HepG2 (cell line): Measurements from ENCODE around the gene SSBP4. TPM values are rescaled to one million over a fixed set of nuclear protein-coding genes. Genes with fewer than 3 reads are reported as not detected.

Experiments
- ARNTL ChIP-seq: sonication (generic); formaldehyde crosslinking; IDR thresholded peaks from 2 replicates; pipeline ENCODE4 v1.4.0; 2020; ENCODE audit warnings: mild to moderate bottlenecking, missing genetic modification reagents
- ATAD3A ChIP-seq: sonication (generic); formaldehyde crosslinking; IDR thresholded peaks from 2 replicates; pipeline ENCODE4 v1.4.0; 2020; ENCODE audit warnings: missing genetic modification reagents
- CC2D1A ChIP-seq: sonication (generic); formaldehyde crosslinking; IDR thresholded peaks from 2 replicates; pipeline ENCODE4 v1.8.1; 2023; ENCODE audit warnings: mild to moderate bottlenecking, missing genetic modification reagents
- CCDC6 ChIP-seq: sonication (generic); formaldehyde crosslinking; IDR thresholded peaks from 2 replicates; pipeline ENCODE4 v1.8.1; 2022; ENCODE audit warnings: mild to moderate bottlenecking, missing genetic modification reagents, moderate library complexity
- ERF ChIP-seq: IDR thresholded peaks from 2 replicates; pipeline ENCODE4 v1.6.1; 2018; ENCODE audit warnings: missing biosample characterization, missing genetic modification reagents
- FOXC1 ChIP-seq: sonication (generic); formaldehyde crosslinking; IDR thresholded peaks from 2 replicates; pipeline ENCODE4 v1.8.0; 2022; ENCODE audit warnings: mild to moderate bottlenecking, missing genetic modification reagents, borderline replicate concordance
- GABPA ChIP-seq, 2 experiments: IDR thresholded peaks; 2 replicates each; pipeline ENCODE4 v1.6.1; 2011 to 2016; ENCODE audit warnings: low read depth in 2 of 2, low read length in 1 of 2, missing biosample characterization in 1 of 2, missing genetic modification characterization in 1 of 2
- GATA4 ChIP-seq: sonication (generic); IDR thresholded peaks from 2 replicates; pipeline ENCODE4 v1.6.1; 2016; ENCODE audit warnings: antibody characterized with exemption, low read depth, borderline replicate concordance
- GATAD1 ChIP-seq: IDR thresholded peaks from 2 replicates; pipeline ENCODE4 v1.6.1; 2016; ENCODE audit warnings: missing genetic modification reagents, missing compliant biosample characterization
- HES4 ChIP-seq: sonication (generic); formaldehyde crosslinking; IDR thresholded peaks from 2 replicates; pipeline ENCODE4 v1.9.0; 2021; ENCODE audit warnings: mild to moderate bottlenecking, missing genetic modification reagents, borderline replicate concordance
- KDM4B ChIP-seq: sonication (generic); formaldehyde crosslinking; IDR thresholded peaks from 2 replicates; pipeline ENCODE4 v1.4.0; 2020; ENCODE audit warnings: missing genetic modification reagents
- KLF15 ChIP-seq: sonication (generic); formaldehyde crosslinking; IDR thresholded peaks from 2 replicates; pipeline ENCODE4 v1.8.1; 2023; ENCODE audit warnings: borderline replicate concordance, mild to moderate bottlenecking, inconsistent platforms, missing genetic modification reagents, mixed read lengths
- NFIC ChIP-seq: IDR thresholded peaks from 2 replicates; pipeline ENCODE4 v1.6.1; 2012; ENCODE audit warnings: mild to moderate bottlenecking, low read length, inconsistent platforms
- ONECUT2 ChIP-seq: sonication (generic); formaldehyde crosslinking; IDR thresholded peaks from 2 replicates; pipeline ENCODE4 v1.4.0; 2020; ENCODE audit warnings: missing genetic modification reagents
- PHF5A ChIP-seq: IDR thresholded peaks from one replicate; pipeline ENCODE4 v1.6.1; 2018; ENCODE audit warnings: low read depth, missing genetic modification reagents; ENCODE audit not compliant: unreplicated experiment
- POLR2A ChIP-seq, 2 experiments: IDR thresholded peaks; 2 replicates each; pipeline ENCODE4 v1.6.1; 2011; ENCODE audit warnings: low read depth in 2 of 2, low read length in 2 of 2, mild to moderate bottlenecking in 1 of 2, moderate library complexity in 1 of 2; ENCODE audit not compliant: insufficient read depth in 1 of 2
- TGIF2 ChIP-seq: IDR thresholded peaks from 2 replicates; pipeline ENCODE4 v1.6.1; 2016; ENCODE audit warnings: control low read depth, missing compliant biosample characterization
- U2AF2 ChIP-seq: fragments of 200-400 bp; formaldehyde crosslinking; IDR thresholded peaks from 2 replicates; pipeline ENCODE4 v1.6.1; 2017; ENCODE audit warnings: low read depth, mild to moderate bottlenecking, low read length
- UBTF ChIP-seq: sonication (generic); formaldehyde crosslinking; IDR thresholded peaks from 2 replicates; pipeline ENCODE4 v1.4.0; 2020; ENCODE audit warnings: mild to moderate bottlenecking, missing genetic modification reagents
- ZBTB37 ChIP-seq: sonication (generic); formaldehyde crosslinking; IDR thresholded peaks from 2 replicates; pipeline ENCODE4 v1.4.0; 2020; ENCODE audit warnings: mild to moderate bottlenecking, missing genetic modification reagents
- ZBTB44 ChIP-seq: sonication (generic); formaldehyde crosslinking; IDR thresholded peaks from 2 replicates; pipeline ENCODE4 v1.4.0; 2020; ENCODE audit warnings: missing genetic modification reagents
- ZFP62 ChIP-seq: sonication (generic); formaldehyde crosslinking; IDR thresholded peaks from 2 replicates; pipeline ENCODE4 v1.4.0; 2020; ENCODE audit warnings: missing genetic modification reagents
- ZNF224 ChIP-seq: sonication (generic); formaldehyde crosslinking; IDR thresholded peaks from 2 replicates; pipeline ENCODE4 v1.5.0; 2020; ENCODE audit warnings: mild to moderate bottlenecking, missing genetic modification reagents
- ZNF331 ChIP-seq: sonication (generic); formaldehyde crosslinking; IDR thresholded peaks from 2 replicates; pipeline ENCODE4 v1.4.0; 2020; ENCODE audit warnings: missing genetic modification reagents
- ZNF431 ChIP-seq: sonication (generic); formaldehyde crosslinking; IDR thresholded peaks from 2 replicates; pipeline ENCODE4 v1.9.0; 2022; ENCODE audit warnings: missing genetic modification reagents, low read depth, mild to moderate bottlenecking, borderline replicate concordance
- ZNF557 ChIP-seq: sonication (generic); formaldehyde crosslinking; IDR thresholded peaks from 2 replicates; pipeline ENCODE4 v1.4.0; 2020; ENCODE audit warnings: missing genetic modification reagents
- ZNF724P ChIP-seq: sonication (generic); formaldehyde crosslinking; IDR thresholded peaks from 2 replicates; pipeline ENCODE4 v1.8.0; 2022; ENCODE audit warnings: missing genetic modification reagents, borderline replicate concordance
- polyA plus RNA-seq, 8 experiments: library from polyadenylated mRNA; depleted of rRNA in 3 of 8; stranded (reverse) in 7 of 8; unstranded in 1 of 8; fragments of >200 nt; fragmentation: Illumina TruSeq in 4 of 8; extraction: Trizol in 4 of 8; gene quantifications; 2 replicates each; pipeline versions ENCODE4 v1.2.1 to v1.2.3, GENCODE V29; 2011 to 2016; ENCODE audit warnings: low read depth in 4 of 8, missing spikeins in 1 of 8, mixed read lengths in 1 of 8; ENCODE audit not compliant: insufficient read depth in 1 of 8
- total RNA-seq, 5 experiments: library from RNA; depleted of rRNA; stranded (reverse); fragments of >200 nt; fragmentation: Illumina TruSeq; extraction: Trizol; gene quantifications; 2 replicates each; pipeline ENCODE4 v1.2.3, GENCODE V29; 2016; ENCODE audit warnings: low read depth in 1 of 5

Gene SSBP4
- total and polyA plus RNA-seq, 2 of the 13 experiments (the other 11 are each of a cell fraction or from before 2014, with no cell fraction given): 20.8 to 39.5 TPM

- no peak for TF ChIP-seq ZBTB44
- TF ChIP-seq KDM4B (CRISPR knock-in tag): peak; percentile 18; the same call in 1 of the 2 replicates
- TF ChIP-seq CC2D1A (CRISPR knock-in tag): no peak
- TF ChIP-seq ZFP62: no peak
- TF ChIP-seq KLF15 (CRISPR knock-in tag): no peak
- TF ChIP-seq ZBTB37 (CRISPR knock-in tag): no peak
- TF ChIP-seq GABPA (IDR thresholded peaks at IDR 0.05; ENCODE audit: low read depth, low read length): no peak; the same call in 1 of the 2 replicates
- TF ChIP-seq GABPA (CRISPR knock-in tag; IDR thresholded peaks at IDR 0.05; ENCODE audit: low read depth): no peak
- no peak for TF ChIP-seq POLR2A (IDR thresholded peaks at IDR 0.05; ENCODE audit: insufficient read depth in 1 of 2, low read depth in 2 of 2, low read length in 2 of 2)
- TF ChIP-seq ZNF557 (CRISPR knock-in tag): no peak
- TF ChIP-seq PHF5A (CRISPR knock-in tag): no peak
- TF ChIP-seq ARNTL: 0 out of 2 replicates have a peak, but pooled peaks have one; percentile 15
- peak; percentile 58; the same call in 1 of the 2 replicates for TF ChIP-seq FOXC1 (CRISPR knock-in tag)
- 0 out of 2 replicates have a peak, but pooled peaks have one; percentile 60 for TF ChIP-seq ZNF724P (CRISPR knock-in tag)
- peak; percentile 82 for TF ChIP-seq UBTF (CRISPR knock-in tag)
- no peak for TF ChIP-seq ZNF224 (CRISPR knock-in tag)
- peak; percentile 41; the same call in 1 of the 2 replicates for TF ChIP-seq ERF (CRISPR knock-in tag)
- no peak for TF ChIP-seq GATA4
- no peak for TF ChIP-seq ONECUT2 (CRISPR knock-in tag)
- no peak for TF ChIP-seq GATAD1 (CRISPR knock-in tag)
- no peak for TF ChIP-seq U2AF2
- TF ChIP-seq TGIF2 (CRISPR knock-in tag): no peak
- no peak for TF ChIP-seq ZNF431 (CRISPR knock-in tag)
- no peak for TF ChIP-seq CCDC6
- TF ChIP-seq ATAD3A (CRISPR knock-in tag): no peak
- TF ChIP-seq ZNF331 (CRISPR knock-in tag): no peak; the same call in 1 of the 2 replicates
- TF ChIP-seq HES4 (CRISPR knock-in tag): no peak; the same call in 1 of the 2 replicates
- no peak for TF ChIP-seq NFIC
These were observed 50.1 kb downstream of the SSBP4 start (continued) for GRCh38 chr19:18469069-18469846.
